Measurements from ENCODE around the gene MATN4.
"Not testable (repeated sequence)": the region's sequence is repeated elsewhere in the genome, so short reads cannot be mapped to it uniquely, and the experiment has no call there.

MATN4 gene

GRCh38 chr20:45308117-45308778, at the start of gene MATN4:
MATN4 (minus strand) TSS chr20:45308299; CDS start chr20:45305582, 2,717 bp downstream.
- DNase-seq (ENCODE audit: low read depth in 2 of 2): no peak

GRCh38 chr20:45355209-45356084, 47.3 kb upstream of the MATN4 start:
- no peak for DNase-seq (ENCODE audit: low read depth in 2 of 2)

- no peak for DNase-seq (ENCODE audit: low read depth in 2 of 2)
Observed at GRCh38 chr20:45354423-45355208, 46.5 kb upstream of the MATN4 start.

- no peak for DNase-seq (ENCODE audit: low read depth in 2 of 2)
Observed at GRCh38 chr20:45353746-45354145, 45.6 kb upstream of the MATN4 start.

GRCh38 chr20:45352729-45353128, 44.6 kb upstream of the MATN4 start:
- DNase-seq (ENCODE audit: low read depth in 2 of 2): no peak

GRCh38 chr20:45350795-45351194, 42.7 kb upstream of the MATN4 start:
- not testable (repeated sequence) for DNase-seq (ENCODE audit: low read depth in 2 of 2)

GRCh38 chr20:45350217-45350616, 42.1 kb upstream of the MATN4 start:
- DNase-seq (ENCODE audit: low read depth in 2 of 2): no peak

- peak; percentile 45 to 47 for DNase-seq (ENCODE audit: low read depth in 2 of 2)
Observed at GRCh38 chr20:45347936-45348778, 40.1 kb upstream of the MATN4 start, which contains the start of gene SDC4. SDC4 (minus strand) TSS chr20:45348424; CDS start chr20:45348384, 40 bp downstream.

GRCh38 chr20:45347297-45347935, 39.3 kb upstream of the MATN4 start:
- DNase-seq (ENCODE audit: low read depth in 2 of 2): no peak

GRCh38 chr20:45346851-45347250, 38.8 kb upstream of the MATN4 start:
- DNase-seq (ENCODE audit: low read depth in 2 of 2): no peak

GRCh38 chr20:45346291-45346718, 38.2 kb upstream of the MATN4 start:
- no peak for DNase-seq (ENCODE audit: low read depth in 2 of 2)

GRCh38 chr20:45345104-45345936, 37.2 kb upstream of the MATN4 start:
- DNase-seq (ENCODE audit: low read depth in 2 of 2): no peak

- no peak for DNase-seq (ENCODE audit: low read depth in 2 of 2)
Observed at GRCh38 chr20:45344168-45344860, 36.2 kb upstream of the MATN4 start.

GRCh38 chr20:45343532-45344167, 35.6 kb upstream of the MATN4 start:
- no peak for DNase-seq (ENCODE audit: low read depth in 2 of 2)

- no peak for DNase-seq (ENCODE audit: low read depth in 2 of 2)
Observed at GRCh38 chr20:45342855-45343531, 34.9 kb upstream of the MATN4 start.

GRCh38 chr20:45341939-45342854, 34.1 kb upstream of the MATN4 start:
- DNase-seq (ENCODE audit: low read depth in 2 of 2): no peak

GRCh38 chr20:45341579-45341938, 33.5 kb upstream of the MATN4 start:
- DNase-seq (ENCODE audit: low read depth in 2 of 2): no peak
